Measurements from ENCODE around the gene AFM. TPM values are rescaled to one million over a fixed set of nuclear protein-coding genes. Genes with fewer than 3 reads are reported as not detected.

AFM gene
- total and polyA plus RNA-seq, 2 of the 13 experiments (the other 11 are each of a cell fraction or from before 2014, with no cell fraction given), result 0.13 to 1.8 TPM

DNA sequence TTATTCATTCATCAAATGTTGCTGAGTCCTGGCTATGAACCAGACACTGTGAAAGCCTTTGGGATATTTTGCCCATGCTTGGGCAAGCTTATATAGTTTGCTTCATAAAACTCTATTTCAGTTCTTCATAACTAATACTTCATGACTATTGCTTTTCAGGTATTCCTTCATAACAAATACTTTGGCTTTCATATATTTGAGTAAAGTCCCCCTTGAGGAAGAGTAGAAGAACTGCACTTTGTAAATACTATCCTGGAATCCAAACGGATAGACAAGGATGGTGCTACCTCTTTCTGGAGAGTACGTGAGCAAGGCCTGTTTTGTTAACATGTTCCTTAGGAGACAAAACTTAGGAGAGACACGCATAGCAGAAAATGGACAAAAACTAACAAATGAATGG, 47.2 kb upstream of the AFM start (continued):
- TF ChIP-seq, protein P1, sequence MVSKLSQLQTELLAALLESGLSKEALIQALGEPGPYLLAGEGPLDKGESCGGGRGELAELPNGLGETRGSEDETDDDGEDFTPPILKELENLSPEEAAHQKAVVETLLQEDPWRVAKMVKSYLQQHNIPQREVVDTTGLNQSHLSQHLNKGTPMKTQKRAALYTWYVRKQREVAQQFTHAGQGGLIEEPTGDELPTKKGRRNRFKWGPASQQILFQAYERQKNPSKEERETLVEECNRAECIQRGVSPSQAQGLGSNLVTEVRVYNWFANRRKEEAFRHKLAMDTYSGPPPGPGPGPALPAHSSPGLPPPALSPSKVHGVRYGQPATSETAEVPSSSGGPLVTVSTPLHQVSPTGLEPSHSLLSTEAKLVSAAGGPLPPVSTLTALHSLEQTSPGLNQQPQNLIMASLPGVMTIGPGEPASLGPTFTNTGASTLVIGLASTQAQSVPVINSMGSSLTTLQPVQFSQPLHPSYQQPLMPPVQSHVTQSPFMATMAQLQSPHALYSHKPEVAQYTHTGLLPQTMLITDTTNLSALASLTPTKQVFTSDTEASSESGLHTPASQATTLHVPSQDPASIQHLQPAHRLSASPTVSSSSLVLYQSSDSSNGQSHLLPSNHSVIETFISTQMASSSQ (IDR thresholded peaks at IDR 0.05; ENCODE audit: low read depth), result 0 out of 2 replicates have a peak, but pooled peaks have one; percentile 34
- TF ChIP-seq, protein P1 (CRISPR knock-in tag; IDR thresholded peaks at IDR 0.05; ENCODE audit: borderline replicate concordance), result no peak
- TF ChIP-seq FOXA1 (IDR thresholded peaks at IDR 0.05) (no peak), FOXA1 (CRISPR knock-in tag; IDR thresholded peaks at IDR 0.05) (peak; percentile 93), RXRB (CRISPR knock-in tag; IDR thresholded peaks at IDR 0.05; ENCODE audit: borderline replicate concordance) (peak; percentile 49), SIX1 (CRISPR knock-in tag; IDR thresholded peaks at IDR 0.05; ENCODE audit: borderline replicate concordance) (0 out of 2 replicates have a peak, but pooled peaks have one; percentile 28), ZFYVE20 (CRISPR knock-in tag; IDR thresholded peaks at IDR 0.05; ENCODE audit: borderline replicate concordance, low read depth) (no peak), ZFP37 (CRISPR knock-in tag; IDR thresholded peaks at IDR 0.05; ENCODE audit: borderline replicate concordance) (no peak), ZBTB20 (CRISPR knock-in tag; IDR thresholded peaks at IDR 0.05; ENCODE audit: borderline replicate concordance, low read depth) (no peak), ZNF614 (CRISPR knock-in tag; IDR thresholded peaks at IDR 0.05; ENCODE audit: borderline replicate concordance) (peak; percentile 27; the same call in 1 of the 2 replicates), ZNF136 (CRISPR knock-in tag; IDR thresholded peaks at IDR 0.05; ENCODE audit: low read depth) (no peak), TARDBP (CRISPR knock-in tag; IDR thresholded peaks at IDR 0.05) (no peak), ZNF207 (IDR thresholded peaks at IDR 0.05; ENCODE audit: borderline replicate concordance) (no peak), EED (CRISPR knock-in tag; IDR thresholded peaks at IDR 0.05) (no peak)
- TF ChIP-seq, protein P2, sequence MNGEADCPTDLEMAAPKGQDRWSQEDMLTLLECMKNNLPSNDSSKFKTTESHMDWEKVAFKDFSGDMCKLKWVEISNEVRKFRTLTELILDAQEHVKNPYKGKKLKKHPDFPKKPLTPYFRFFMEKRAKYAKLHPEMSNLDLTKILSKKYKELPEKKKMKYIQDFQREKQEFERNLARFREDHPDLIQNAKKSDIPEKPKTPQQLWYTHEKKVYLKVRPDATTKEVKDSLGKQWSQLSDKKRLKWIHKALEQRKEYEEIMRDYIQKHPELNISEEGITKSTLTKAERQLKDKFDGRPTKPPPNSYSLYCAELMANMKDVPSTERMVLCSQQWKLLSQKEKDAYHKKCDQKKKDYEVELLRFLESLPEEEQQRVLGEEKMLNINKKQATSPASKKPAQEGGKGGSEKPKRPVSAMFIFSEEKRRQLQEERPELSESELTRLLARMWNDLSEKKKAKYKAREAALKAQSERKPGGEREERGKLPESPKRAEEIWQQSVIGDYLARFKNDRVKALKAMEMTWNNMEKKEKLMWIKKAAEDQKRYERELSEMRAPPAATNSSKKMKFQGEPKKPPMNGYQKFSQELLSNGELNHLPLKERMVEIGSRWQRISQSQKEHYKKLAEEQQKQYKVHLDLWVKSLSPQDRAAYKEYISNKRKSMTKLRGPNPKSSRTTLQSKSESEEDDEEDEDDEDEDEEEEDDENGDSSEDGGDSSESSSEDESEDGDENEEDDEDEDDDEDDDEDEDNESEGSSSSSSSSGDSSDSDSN (CRISPR knock-in tag; IDR thresholded peaks at IDR 0.05), result no peak
- TF ChIP-seq, protein P3, sequence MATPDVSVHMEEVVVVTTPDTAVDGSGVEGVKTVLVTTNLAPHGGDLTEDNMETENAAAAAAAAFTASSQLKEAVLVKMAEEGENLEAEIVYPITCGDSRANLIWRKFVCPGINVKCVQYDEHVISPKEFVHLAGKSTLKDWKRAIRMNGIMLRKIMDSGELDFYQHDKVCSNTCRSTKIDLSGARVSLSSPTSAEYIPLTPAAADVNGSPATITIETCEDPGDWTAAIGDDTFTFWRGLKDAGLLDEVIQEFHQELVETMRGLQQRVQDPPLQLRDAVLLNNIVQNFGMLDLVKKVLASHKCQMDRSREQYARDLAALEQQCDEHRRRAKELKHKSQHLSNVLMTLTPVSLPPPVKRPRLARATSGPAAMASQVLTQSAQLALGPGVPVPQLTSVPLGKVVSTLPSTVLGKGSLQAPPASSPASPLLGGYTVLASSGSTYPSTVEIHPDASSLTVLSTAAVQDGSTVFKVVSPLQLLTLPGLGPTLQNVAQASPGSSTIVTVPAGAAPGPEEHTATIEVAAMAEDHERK (CRISPR knock-in tag; IDR thresholded peaks at IDR 0.05; ENCODE audit: low read depth), result no peak
- TF ChIP-seq, protein P4, sequence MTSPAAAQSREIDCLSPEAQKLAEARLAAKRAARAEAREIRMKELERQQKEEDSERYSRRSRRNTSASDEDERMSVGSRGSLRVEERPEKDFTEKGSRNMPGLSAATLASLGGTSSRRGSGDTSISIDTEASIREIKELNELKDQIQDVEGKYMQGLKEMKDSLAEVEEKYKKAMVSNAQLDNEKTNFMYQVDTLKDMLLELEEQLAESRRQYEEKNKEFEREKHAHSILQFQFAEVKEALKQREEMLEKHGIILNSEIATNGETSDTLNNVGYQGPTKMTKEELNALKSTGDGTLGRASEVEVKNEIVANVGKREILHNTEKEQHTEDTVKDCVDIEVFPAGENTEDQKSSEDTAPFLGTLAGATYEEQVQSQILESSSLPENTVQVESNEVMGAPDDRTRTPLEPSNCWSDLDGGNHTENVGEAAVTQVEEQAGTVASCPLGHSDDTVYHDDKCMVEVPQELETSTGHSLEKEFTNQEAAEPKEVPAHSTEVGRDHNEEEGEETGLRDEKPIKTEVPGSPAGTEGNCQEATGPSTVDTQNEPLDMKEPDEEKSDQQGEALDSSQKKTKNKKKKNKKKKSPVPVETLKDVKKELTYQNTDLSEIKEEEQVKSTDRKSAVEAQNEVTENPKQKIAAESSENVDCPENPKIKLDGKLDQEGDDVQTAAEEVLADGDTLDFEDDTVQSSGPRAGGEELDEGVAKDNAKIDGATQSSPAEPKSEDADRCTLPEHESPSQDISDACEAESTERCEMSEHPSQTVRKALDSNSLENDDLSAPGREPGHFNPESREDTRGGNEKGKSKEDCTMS (CRISPR knock-in tag; conservative IDR thresholded peaks at IDR 0.05), result no peak
